HEK293 (cell line): ENCODE measurements around the gene ACTN3.

Source experiments
- RBAK ChIP-seq: fragments of 450-650 bp; formaldehyde crosslinking; IDR thresholded peaks from 2 replicates; pipeline ENCODE4 v1.5.1; 2016; ENCODE audit warnings: missing biosample characterization, missing genetic modification characterization
- ZNF530 ChIP-seq: fragments of 450-650 bp; formaldehyde crosslinking; IDR thresholded peaks from 2 replicates; pipeline ENCODE4 v1.5.1; 2016; ENCODE audit warnings: low read depth, missing biosample characterization, missing genetic modification characterization
- TF ChIP-seq, protein P1 (sequence below): fragments of 450-650 bp; formaldehyde crosslinking; IDR thresholded peaks from 2 replicates; pipeline ENCODE4 v1.5.1; 2016; ENCODE audit warnings: missing biosample characterization, missing genetic modification characterization, borderline replicate concordance
- TF ChIP-seq, protein P2 (sequence below): fragments of 450-650 bp; formaldehyde crosslinking; IDR thresholded peaks from 2 replicates; pipeline ENCODE4 v1.5.1; 2016; ENCODE audit warnings: missing biosample characterization, missing genetic modification characterization
- TF ChIP-seq, protein P3 (sequence below): fragments of 450-650 bp; formaldehyde crosslinking; IDR thresholded peaks from 2 replicates; pipeline ENCODE4 v1.5.1; 2016; ENCODE audit warnings: missing biosample characterization, missing genetic modification characterization, borderline replicate concordance
- TF ChIP-seq, protein P4 (sequence below): fragments of 450-650 bp; formaldehyde crosslinking; IDR thresholded peaks from 2 replicates; pipeline ENCODE4 v1.5.1; 2016; ENCODE audit warnings: missing biosample characterization, missing genetic modification characterization

DNA sequence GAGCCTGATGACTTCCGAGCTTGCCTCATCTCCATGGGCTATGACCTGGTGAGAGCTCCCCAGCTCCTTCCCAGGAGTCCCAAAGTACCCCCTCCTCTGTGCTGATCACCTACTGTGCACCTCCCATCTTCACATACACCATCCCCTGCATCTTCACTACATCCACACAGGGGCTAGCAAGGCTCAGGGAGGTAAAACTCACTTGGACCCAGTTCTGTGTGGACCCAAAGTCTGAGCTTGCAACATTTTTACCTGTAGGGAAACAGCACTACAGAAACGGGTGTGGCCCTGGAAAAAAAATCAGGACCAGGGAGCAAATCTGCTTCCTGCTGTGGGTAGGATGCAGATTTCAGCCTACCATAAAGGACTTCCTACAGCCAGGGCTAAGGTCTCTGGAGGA, 15.6 kb downstream of the ACTN3 start:
- TF ChIP-seq, protein P1, sequence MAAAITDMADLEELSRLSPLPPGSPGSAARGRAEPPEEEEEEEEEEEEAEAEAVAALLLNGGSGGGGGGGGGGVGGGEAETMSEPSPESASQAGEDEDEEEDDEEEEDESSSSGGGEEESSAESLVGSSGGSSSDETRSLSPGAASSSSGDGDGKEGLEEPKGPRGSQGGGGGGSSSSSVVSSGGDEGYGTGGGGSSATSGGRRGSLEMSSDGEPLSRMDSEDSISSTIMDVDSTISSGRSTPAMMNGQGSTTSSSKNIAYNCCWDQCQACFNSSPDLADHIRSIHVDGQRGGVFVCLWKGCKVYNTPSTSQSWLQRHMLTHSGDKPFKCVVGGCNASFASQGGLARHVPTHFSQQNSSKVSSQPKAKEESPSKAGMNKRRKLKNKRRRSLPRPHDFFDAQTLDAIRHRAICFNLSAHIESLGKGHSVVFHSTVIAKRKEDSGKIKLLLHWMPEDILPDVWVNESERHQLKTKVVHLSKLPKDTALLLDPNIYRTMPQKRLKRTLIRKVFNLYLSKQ (tag by site-specific recombination): no peak
- TF ChIP-seq, protein P2, sequence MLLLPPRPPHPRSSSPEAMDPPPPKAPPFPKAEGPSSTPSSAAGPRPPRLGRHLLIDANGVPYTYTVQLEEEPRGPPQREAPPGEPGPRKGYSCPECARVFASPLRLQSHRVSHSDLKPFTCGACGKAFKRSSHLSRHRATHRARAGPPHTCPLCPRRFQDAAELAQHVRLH (tag by site-specific recombination): no peak
- TF ChIP-seq, protein P3, sequence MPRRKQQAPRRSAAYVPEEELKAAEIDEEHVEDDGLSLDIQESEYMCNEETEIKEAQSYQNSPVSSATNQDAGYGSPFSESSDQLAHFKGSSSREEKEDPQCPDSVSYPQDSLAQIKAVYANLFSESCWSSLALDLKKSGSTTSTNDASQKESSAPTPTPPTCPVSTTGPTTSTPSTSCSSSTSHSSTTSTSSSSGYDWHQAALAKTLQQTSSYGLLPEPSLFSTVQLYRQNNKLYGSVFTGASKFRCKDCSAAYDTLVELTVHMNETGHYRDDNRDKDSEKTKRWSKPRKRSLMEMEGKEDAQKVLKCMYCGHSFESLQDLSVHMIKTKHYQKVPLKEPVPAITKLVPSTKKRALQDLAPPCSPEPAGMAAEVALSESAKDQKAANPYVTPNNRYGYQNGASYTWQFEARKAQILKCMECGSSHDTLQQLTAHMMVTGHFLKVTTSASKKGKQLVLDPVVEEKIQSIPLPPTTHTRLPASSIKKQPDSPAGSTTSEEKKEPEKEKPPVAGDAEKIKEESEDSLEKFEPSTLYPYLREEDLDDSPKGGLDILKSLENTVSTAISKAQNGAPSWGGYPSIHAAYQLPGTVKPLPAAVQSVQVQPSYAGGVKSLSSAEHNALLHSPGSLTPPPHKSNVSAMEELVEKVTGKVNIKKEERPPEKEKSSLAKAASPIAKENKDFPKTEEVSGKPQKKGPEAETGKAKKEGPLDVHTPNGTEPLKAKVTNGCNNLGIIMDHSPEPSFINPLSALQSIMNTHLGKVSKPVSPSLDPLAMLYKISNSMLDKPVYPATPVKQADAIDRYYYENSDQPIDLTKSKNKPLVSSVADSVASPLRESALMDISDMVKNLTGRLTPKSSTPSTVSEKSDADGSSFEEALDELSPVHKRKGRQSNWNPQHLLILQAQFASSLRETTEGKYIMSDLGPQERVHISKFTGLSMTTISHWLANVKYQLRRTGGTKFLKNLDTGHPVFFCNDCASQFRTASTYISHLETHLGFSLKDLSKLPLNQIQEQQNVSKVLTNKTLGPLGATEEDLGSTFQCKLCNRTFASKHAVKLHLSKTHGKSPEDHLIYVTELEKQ (tag by site-specific recombination): no peak
- TF ChIP-seq, protein P4, sequence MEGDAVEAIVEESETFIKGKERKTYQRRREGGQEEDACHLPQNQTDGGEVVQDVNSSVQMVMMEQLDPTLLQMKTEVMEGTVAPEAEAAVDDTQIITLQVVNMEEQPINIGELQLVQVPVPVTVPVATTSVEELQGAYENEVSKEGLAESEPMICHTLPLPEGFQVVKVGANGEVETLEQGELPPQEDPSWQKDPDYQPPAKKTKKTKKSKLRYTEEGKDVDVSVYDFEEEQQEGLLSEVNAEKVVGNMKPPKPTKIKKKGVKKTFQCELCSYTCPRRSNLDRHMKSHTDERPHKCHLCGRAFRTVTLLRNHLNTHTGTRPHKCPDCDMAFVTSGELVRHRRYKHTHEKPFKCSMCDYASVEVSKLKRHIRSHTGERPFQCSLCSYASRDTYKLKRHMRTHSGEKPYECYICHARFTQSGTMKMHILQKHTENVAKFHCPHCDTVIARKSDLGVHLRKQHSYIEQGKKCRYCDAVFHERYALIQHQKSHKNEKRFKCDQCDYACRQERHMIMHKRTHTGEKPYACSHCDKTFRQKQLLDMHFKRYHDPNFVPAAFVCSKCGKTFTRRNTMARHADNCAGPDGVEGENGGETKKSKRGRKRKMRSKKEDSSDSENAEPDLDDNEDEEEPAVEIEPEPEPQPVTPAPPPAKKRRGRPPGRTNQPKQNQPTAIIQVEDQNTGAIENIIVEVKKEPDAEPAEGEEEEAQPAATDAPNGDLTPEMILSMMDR (tag by site-specific recombination): no peak
- TF ChIP-seq RBAK (tag by site-specific recombination) (no peak), ZNF530 (tag by site-specific recombination) (no peak)
